Right lobe of liver (tissue), 6 donors: ENCODE data around the gene PDE7B. TPM values are rescaled to one million over a fixed set of nuclear protein-coding genes. Genes with fewer than 3 reads are reported as not detected.

Experiments
- ATAC-seq, 4 donors: fragments of 200-7000 bp; cut with Tn5 transposase; one replicate each; pipeline ENCODE4 v1.9.1; 2020; ENCODE audit warnings: mild to moderate bottlenecking in 4 of 4, moderate library complexity in 4 of 4
- DNase-seq, 3 donors: peaks; one replicate each; pipeline ENCODE4 v3.0.0-alpha.2; 2020
- H3K27ac ChIP-seq, 3 donors: fragments of 200-600 bp; one replicate each; pipeline ENCODE4 v1.8.0; 2022
- H3K27me3 ChIP-seq, 2 donors: fragments of 200-600 bp; one replicate each; pipeline ENCODE4 v1.8.0; 2022
- H3K36me3 ChIP-seq, 4 donors: fragments of 200-600 bp; sonication (generic) in 1 of 4; one replicate each; pipeline versions ENCODE4 v1.5.1 to v1.8.0; 2017 to 2022; ENCODE audit warnings: control low read depth in 1 of 4
- H3K4me1 ChIP-seq, 4 donors: fragments of 200-600 bp; sonication (generic) in 1 of 4; one replicate each; pipeline versions ENCODE4 v1.5.1 to v1.8.0; 2017 to 2022; ENCODE audit warnings: control low read depth in 1 of 4
- H3K4me3 ChIP-seq, 3 donors: fragments of 200-600 bp; one replicate each; pipeline ENCODE4 v1.8.0; 2022
- H3K9me3 ChIP-seq, 4 donors: fragments of 200-600 bp; sonication (generic) in 1 of 4; one replicate each; pipeline versions ENCODE4 v1.5.1 to v1.8.0; 2017 to 2022; ENCODE audit warnings: control low read depth in 1 of 4
- POLR2A ChIP-seq: fragments of 450-650 bp; IDR thresholded peaks from one replicate; pipeline ENCODE4 v1.6.1; 2017; ENCODE audit warnings: antibody characterized with exemption, mild to moderate bottlenecking
- WGBS: methylation state at CpG from one replicate; pipeline ENCODE4 v1.1.6; 2018; ENCODE audit warnings: low coverage, low lambda C conversion rate; ENCODE audit not compliant: insufficient coverage; ENCODE audit errors: missing lambda C conversion rate; 5-methylcytosine and 5-hydroxymethylcytosine counted together
- intact Hi-C, 2 donors: fragments of 100-400 bp; cut with DNase I; formaldehyde crosslinking; loops; one replicate each; pipeline versions ENCODE4 v1.11.2 to v1.14.1; 2022
- total RNA-seq, 6 experiments: library from RNA; depleted of rRNA in 2 of 6; stranded (reverse); fragments of >200 nt in 2 of 6; fragmentation: NEBNext Ultra II Directional in 3 of 6; extraction: Animal tissue kit (Norgen Biotek cat#: 25700) in 3 of 6; gene quantifications; one replicate each; pipeline versions ENCODE4 v1.1.0 to v1.2.4, GENCODE V29; 2016 to 2023
- TF ChIP-seq, protein P1 (sequence below), 4 donors: fragments of 200-600 bp in 3 of 4; fragments of 450-650 bp in 1 of 4; IDR thresholded peaks; one replicate each; pipeline versions ENCODE4 v1.5.1 to v1.8.0; 2016 to 2022; ENCODE audit warnings: antibody characterized with exemption in 4 of 4, mild to moderate bottlenecking in 2 of 4
- donor health status: DM: no; HTN: yes; CAD: no.
- donor health status: DM: no; HTN: no; CAD: no.
- donor health status: DM: no; HTN: no; CAD: no.
- donor health status: DM: no; HTN: yes; CAD: no.
- donor health status: DM: no; HTN: yes; CAD: no.

The PDE7B gene
- total RNA-seq, 6 experiments from 2014 or later, result 1.1 to 5.1 (median 1.9) TPM

DNA sequence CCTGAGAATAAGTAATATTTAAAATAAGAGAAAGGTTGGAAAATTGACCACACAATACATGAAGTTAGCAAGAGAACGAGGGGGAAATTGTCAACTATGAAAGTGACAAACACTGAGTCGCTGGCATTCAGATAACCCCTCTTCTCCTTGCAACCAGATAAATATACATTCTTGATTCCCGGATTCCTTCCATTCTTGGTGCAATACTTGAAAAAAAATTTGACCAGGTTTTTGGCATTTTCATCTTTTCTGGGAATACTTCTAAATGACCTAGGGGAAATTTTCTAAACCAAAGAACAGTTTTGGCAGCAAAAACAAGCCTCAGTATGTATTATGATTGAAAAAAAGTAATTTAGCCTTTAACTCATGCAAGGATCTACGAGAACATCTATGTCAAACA lies 164.0 kb downstream of the PDE7B start:
- H3K4me3 ChIP-seq, result no peak overlapping the region
- intact Hi-C loops, result no loop called here
- TF ChIP-seq, protein P1, sequence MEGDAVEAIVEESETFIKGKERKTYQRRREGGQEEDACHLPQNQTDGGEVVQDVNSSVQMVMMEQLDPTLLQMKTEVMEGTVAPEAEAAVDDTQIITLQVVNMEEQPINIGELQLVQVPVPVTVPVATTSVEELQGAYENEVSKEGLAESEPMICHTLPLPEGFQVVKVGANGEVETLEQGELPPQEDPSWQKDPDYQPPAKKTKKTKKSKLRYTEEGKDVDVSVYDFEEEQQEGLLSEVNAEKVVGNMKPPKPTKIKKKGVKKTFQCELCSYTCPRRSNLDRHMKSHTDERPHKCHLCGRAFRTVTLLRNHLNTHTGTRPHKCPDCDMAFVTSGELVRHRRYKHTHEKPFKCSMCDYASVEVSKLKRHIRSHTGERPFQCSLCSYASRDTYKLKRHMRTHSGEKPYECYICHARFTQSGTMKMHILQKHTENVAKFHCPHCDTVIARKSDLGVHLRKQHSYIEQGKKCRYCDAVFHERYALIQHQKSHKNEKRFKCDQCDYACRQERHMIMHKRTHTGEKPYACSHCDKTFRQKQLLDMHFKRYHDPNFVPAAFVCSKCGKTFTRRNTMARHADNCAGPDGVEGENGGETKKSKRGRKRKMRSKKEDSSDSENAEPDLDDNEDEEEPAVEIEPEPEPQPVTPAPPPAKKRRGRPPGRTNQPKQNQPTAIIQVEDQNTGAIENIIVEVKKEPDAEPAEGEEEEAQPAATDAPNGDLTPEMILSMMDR (IDR thresholded peaks at IDR 0.05), result no peak
- no peak for TF ChIP-seq POLR2A

DNA sequence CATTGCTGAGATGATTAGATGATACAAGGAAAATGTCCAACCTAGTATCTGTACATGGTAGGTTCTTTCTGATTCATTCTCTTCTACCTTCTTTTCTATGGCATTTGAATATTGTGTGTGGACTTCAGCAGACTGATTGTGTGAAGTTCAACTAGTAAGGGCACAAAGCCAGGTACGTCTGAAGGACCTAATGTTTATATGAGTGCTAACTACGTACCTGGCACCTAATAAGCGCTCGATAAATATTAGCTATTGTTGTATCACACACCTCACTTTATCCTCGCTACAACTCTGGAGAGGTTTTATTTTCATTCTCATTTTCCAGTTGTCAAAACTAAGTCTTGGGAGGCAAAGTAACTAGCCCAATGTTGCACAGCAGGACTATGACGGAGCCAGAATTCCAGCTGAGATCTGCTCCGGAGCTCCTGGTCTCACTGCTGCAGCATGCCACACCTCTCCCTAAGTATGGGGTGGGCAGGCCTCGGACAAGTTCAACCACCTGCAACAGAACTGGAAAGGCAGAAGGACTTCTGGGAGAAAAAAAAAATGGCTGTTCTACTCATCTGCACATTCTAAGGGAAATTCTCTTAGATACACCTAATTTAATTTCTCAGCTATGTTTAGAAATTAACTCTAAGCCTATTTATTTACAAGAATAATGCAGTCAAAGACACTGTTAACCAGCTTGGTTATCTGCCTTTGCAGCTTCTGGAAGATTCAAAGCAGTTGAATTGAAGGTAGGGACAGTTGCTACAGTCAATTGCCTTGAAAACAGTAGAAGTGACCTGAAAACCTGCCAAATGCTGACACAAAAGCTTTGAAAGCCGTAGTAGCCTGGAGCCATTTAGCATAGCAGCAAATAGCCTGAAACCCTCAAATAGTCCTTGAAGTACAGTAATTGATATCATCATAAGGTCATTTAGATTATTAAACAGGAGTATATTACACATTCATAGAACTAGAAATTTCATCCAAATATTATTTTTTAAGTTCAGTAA lies 165.0 kb downstream of the PDE7B start:
- Histone ChIP-seq H3K27ac (no peak overlapping the region), H3K9me3 (no peaks in the 10 kb centered on the region), H3K36me3 (no peaks in the 10 kb centered on the region), H3K4me3 (no peak overlapping the region), H3K4me1 (no peaks in the 10 kb centered on the region), H3K27me3 (no peaks in the 10 kb centered on the region)
- ATAC-seq (no peak), DNase-seq (no peak)
- WGBS, result 70% methylated on average over 8 of the region's 9 CpGs
- TF ChIP-seq, protein P1 (IDR thresholded peaks at IDR 0.05), result no peak
- no peak for TF ChIP-seq POLR2A
- intact Hi-C loops, result no loop called here

More for the DNA sequence above, 164.0 kb downstream of the PDE7B start:
- H3K36me3 ChIP-seq, result no peaks in the 10 kb centered on the region
- H3K9me3 ChIP-seq, result no peaks in the 10 kb centered on the region
- 39% methylated on average over 4 of the region's 4 CpGs for WGBS
- H3K27me3 ChIP-seq, result no peaks in the 10 kb centered on the region
- H3K27ac ChIP-seq, result no peak overlapping the region
- ATAC-seq (no peak), DNase-seq (no peak)
- no peaks in the 10 kb centered on the region for H3K4me1 ChIP-seq

DNA sequence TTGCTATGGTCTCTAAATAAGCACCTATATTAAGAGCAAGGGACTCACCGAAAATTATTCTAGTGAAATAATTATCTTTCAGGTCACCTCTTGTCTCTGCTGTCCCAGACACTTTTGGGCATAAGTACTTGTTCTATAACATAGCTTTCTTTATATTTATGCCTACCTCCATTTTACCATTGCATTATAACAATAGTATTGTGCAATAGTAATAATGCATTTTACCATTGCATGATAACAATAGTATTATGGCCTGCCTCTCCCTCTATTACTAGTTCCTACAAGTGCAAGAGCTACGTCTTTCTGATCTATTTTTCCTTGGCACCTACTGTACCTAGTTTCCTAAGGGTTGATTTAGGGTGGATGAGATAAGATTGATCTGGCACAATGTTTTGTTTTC lies 169.2 kb downstream of the PDE7B start:
- H3K4me3 ChIP-seq, result no peak overlapping the region
- H3K4me1 ChIP-seq, result no peaks in the 10 kb centered on the region
- DNase-seq (no peak), ATAC-seq (no peak)
- no peak for TF ChIP-seq POLR2A
- TF ChIP-seq, protein P1 (IDR thresholded peaks at IDR 0.05), result no peak
- H3K36me3 ChIP-seq, result no peaks in the 10 kb centered on the region
- H3K27ac ChIP-seq, result no peak overlapping the region
- no peaks in the 10 kb centered on the region for H3K27me3 ChIP-seq
- intact Hi-C loops, result loop anchor here in 1 of 2 donors (10.0 kb wide), 1 partner anchor 184 kb away; no protein-coding TSS in a partner anchor
- no peaks in the 10 kb centered on the region for H3K9me3 ChIP-seq
- 74% methylated on average over 2 of the region's 2 CpGs for WGBS

DNA sequence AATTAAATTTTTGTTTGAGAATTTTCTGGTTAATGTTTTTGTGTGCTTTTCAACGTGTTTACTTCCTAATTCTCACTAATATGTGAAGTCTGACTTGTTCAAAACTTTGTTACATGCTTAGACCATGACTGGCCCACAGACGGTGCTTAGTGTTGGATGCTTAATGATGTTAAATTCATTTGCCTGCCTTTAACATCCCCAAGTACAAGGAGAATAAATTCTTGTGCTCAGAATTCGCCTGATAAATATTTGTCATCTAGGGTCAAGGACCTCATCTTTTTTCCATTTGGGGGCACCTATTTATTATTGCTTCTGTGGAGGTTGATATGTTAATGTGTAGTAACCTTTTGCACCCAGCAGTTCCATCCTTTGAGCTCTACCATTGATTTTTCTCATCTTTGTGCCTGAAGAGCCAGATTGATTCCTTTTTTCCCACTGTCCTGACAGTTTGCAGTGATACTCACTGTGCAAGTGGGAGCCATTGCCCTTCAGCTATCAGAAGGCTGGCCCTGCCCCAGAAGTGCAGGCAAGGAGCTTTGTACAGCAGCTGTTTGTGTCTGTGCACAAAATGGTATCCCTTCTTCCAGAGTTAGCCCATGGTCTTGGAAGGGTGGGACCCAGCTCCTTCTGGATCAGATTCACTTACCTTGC lies 170.8 kb downstream of the PDE7B start:
- Histone ChIP-seq H3K9me3 (no peaks in the 10 kb centered on the region), H3K27ac (no peak overlapping the region), H3K4me3 (no peak overlapping the region), H3K4me1 (no peaks in the 10 kb centered on the region), H3K36me3 (no peaks in the 10 kb centered on the region), H3K27me3 (no peaks in the 10 kb centered on the region)
- intact Hi-C loops, result loop anchor here in 1 of 2 donors (10.0 kb wide), 1 partner anchor 182 kb away; no protein-coding TSS in a partner anchor
- DNase-seq, result no peak
- ATAC-seq, result no peak
- WGBS, result 56% methylated on average over 3 of the region's 3 CpGs
- TF ChIP-seq, protein P1 (IDR thresholded peaks at IDR 0.05), result no peak
- TF ChIP-seq POLR2A, result no peak
